ENCODE data around the gene SUGP1.

The SUGP1 gene

GRCh38 chr19:19338082-19338481 lies 17.8 kb upstream of the SUGP1 start:
- no peak for DNase-seq

DNA sequence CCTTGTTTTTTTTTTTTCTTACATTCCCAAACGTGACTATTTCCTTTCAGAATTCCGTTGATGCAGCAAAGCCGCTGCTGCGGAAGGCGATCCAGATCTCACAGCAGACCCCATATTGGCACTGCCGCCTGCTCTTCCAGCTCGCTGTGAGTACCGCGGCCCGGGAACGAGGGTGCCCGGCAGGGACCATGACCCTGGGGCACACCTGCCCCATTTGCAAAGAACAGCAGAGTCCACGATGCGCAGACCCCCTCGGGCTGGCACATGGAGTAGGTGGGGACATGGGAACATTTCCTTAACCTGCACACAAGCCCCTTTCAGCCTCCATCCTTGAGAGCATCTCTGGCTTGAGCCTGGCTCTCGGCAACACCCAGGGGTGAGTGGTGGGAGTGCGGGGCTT lies 16.8 kb upstream of the SUGP1 start:
- DNase-seq: no peak

DNA sequence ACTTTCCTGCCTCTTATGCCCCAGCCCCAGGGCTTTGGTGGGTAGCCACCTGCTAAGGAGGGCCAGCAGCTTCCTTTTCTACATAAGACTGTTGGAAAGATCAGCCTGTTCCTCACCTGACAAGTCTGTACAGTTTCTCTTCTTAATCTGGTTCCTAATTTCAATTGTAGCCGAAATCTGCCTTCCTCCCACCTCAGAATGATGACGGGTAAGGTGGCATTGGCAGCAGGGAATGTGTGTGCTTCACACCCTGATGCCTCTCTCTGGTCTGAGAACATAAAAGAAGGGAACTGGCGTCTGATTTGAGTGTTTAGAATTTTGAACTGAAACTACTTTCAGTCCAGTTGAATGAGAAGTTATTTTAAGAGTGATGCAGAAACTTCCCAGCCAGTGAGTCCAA lies 16.3 kb upstream of the SUGP1 start:
- no peak for DNase-seq

- DNase-seq: no peak
Measured at GRCh38 chr19:19335408-19336158, 15.3 kb upstream of the SUGP1 start.

- DNase-seq: no peak
Measured at GRCh38 chr19:19334989-19335344, 14.7 kb upstream of the SUGP1 start.

DNA sequence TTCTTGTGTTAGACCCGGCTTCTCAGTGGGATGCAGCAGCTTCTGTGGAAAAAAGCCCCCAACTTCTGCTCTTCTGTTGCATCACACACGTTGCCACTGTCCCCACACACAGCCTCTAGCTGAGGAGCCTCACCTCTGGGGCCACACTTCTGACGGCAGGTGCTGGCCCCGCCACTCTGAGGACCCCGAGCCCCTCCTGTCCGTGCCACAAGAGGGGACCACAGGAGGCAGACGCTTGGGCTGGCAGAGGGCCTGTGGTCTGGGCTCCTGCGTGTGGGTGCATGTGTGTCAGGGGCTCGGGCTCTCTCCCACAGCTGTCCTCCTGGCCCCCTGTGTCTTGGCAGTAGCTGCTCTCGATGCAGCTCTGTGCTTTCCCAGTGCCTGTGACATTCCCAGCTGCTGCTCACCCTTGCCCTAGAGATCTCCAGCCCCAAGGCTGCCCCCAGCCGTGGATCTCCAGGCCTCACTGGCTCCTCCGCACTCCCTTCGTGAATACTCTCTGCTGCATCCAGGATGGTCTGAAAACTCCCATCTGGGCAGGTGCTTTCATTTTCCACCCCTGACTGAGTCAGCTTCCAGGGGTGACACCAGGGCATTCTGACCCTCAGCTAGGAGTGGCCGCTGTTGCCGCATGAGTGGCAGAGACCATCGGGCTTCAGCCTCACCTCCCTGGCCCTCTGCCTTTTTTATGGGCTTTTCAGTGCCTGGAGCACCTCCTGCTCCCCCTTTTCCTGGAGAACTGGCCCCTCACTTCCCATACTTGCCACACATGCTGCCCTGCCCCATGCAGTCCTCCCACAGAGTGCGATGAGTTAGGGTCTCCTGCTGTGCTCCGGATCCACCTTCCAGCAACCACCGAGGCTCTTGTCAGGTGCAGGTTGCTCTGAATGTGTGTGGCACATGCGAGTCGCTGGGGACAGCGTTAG lies 14.0 kb upstream of the SUGP1 start:
- no peak for DNase-seq

GRCh38 chr19:19329126-19329525 lies 8.8 kb upstream of the SUGP1 start:
- DNase-seq: no peak

DNA sequence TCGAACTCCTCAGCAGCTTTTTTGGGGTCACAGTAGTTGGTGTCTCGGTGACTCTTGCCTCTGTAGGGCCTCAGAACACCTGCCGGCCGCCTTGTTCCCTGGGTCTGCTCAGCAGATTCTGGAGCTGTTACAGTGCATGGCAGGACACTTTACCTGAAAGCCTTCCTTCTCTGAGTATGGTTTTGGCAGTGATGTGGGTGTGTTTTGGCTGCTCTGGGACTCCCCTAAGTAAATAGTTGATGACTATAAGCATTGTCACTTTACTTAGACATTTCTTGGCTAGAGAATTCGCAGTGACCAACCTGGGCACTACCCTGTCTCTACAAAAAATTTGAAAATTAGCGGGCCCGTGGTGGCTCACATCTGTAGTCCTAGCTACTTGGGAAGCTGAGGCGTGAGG lies 7.4 kb upstream of the SUGP1 start:
- no peak for DNase-seq

DNA sequence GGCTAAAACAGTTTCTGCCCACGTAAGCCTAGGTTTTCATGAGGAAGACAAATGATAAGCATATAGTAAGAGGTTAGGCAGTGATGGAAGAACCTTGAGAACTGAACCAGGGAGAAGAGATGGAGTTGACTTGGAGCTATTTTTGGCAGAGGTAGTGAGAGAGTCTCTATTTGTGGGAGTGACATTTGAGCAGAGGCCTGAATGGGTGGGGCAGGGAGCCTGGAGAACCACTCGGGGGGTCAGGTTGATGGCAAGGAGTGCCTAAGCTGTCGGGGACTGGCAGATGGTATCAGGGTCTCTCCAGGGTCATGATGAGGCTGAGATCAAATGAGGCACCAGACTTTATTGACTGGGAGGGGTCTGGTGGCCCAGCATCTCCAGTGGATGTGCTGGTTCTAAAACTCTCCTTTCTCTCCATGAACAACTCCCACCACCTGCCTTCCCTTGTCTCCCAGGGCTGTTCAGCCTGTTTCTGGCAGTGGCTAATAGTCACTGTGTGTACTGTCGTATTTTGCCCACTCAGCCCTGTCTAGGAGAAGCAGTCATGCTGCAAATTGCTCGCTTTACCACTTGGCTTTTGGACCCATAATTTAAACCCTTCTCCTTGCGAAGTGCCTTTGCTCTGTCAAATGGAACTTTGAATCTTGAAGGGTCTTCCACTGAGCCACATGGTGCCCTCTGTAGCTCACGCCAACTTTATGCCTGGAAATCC lies 3.9 kb upstream of the SUGP1 start:
- no peak for DNase-seq

GRCh38 chr19:19321141-19321577 lies 850 bp upstream of the SUGP1 start:
- DNase-seq: no peak

DNA sequence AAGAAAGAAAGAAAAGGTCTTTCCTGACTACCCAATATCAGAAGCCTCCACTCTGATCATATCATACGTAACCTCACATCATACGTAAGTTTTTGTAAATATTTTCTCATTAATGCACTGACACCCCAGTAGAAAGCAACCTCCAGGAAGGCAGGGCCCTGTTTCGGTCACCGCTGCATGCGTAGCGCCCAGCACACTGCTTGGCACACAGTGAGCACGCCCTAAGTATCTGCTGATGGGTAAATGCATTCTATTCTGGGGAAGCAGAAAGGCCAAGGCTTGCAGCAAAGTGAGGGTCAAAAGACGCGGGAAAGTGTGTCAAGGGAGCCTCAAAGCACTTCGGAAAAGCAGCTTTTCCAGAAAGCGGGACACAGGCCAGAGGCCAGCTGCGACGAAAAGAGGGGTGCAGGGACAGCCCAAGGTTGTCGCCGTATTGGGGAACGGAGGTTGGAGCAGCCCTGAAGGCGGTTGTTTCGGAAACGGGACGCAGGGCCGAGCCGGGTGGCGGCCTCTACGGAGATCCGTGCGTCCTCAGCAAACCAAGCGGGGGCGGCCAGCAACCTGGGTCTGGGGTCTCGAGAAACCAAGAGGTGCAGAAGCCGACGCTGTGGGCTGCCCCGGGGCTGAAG lies 463 bp downstream of the SUGP1 start:
- DNase-seq: no peak

GRCh38 chr19:19316082-19316481 lies 4.2 kb downstream of the SUGP1 start:
- DNase-seq: no peak

DNA sequence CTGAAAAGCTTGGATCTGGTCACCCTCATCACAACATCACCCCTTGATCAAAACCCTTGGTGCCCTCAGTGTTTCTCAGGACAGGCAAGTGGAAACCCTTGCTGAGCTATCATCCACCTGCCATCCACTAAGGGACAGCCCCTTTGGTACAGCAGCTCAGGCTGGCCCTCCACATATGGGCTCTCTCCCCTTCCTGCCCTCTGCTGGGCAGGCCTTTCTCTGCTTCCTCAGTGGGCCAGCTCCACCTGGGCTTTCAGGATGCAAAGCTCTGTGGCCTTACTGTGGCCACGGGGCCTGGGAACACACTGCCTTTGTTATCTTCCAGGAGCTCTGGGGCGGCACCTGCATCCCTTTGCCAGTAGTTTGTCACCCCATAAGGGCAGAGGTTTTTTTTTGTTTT lies 4.9 kb downstream of the SUGP1 start:
- no peak for DNase-seq

DNA sequence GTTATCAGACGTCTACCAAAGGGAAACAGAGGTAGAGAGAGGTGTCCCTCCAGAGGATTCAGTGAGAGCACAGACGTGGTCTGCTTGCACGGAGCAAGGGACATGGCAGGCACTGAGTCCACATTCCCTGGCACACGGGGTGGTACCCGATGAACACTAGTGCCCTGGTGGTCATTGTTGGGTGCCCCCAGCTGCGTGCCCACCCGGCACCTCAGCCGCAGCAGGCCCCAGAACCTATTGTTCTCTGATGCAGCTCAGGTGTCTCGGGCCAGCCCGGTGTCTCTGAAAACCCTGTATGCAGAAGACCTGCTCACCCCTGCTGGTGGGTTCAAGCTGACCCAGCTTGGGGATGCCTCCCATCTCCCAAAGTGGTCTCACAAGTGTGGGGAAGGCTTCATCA lies 11.9 kb downstream of the SUGP1 start:
- DNase-seq: no peak

- DNase-seq: no peak
Measured at GRCh38 chr19:19306191-19306590, 14.1 kb downstream of the SUGP1 start.

GRCh38 chr19:19305696-19306095 lies 14.6 kb downstream of the SUGP1 start:
- no peak for DNase-seq

DNA sequence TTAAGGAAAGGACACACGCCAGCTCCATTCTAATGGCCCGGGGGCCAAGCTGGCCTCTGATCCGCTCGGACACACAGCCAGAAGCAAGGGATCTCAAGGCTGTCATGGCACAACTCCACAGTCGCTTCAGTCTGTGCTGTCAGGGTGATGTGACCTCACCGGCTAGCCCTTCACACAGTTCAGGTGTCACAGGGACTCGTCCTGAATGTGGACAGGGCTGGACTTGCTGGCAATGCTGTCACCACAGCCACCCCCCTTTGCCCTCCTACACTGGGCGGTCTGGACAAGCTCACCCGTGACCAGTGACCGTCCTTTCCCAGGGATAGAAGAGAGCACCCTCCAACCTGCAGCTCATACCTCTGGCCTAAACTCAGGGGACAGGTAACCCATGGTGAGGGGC lies 15.2 kb downstream of the SUGP1 start:
- no peak for DNase-seq

GRCh38 chr19:19304186-19304965 lies 15.9 kb downstream of the SUGP1 start:
- DNase-seq: no peak

DNA sequence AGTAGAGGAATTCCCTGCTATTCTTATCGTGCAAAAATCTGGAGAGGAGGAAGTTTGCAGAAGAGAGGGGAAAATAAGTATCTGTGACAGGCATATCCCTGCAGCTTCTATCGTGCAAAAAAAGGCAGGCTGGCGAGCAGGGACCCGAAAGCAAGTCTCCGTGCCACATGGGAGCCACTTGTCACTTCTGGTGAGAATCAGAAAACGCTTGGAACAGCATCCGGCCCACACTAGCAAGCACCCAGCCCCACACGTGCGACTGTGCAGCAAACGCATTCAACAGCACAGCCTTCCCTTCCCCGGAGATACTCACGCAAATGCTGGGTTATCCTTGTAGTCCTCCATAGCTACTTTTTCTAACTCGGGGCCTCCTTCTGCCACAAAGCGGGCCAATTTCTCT lies 16.9 kb downstream of the SUGP1 start:
- DNase-seq: no peak

DNA sequence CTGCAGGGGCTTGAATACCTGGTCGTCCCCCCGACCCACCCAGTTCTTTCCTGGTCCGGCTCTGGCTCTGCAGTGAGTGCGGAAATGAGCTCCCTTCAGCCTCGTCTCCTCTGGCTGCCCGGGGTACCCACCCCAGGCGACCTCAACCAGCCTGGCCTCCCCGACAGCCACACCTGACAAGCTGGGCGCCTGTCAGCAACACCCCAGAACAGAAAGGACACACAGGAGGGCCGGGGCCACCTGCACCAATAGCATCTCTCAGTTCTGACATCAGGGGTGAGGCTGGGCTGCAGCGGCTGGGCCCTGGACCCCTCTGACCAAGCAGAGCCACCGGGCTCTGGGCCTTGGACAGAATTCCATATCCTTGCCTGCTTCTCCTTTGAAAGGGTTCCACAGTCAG lies 19.7 kb downstream of the SUGP1 start:
- no peak for DNase-seq

GRCh38 chr19:19297759-19298158 lies 22.6 kb downstream of the SUGP1 start:
- DNase-seq: no peak

- no peak for DNase-seq
Measured at GRCh38 chr19:19296953-19297689, 23.2 kb downstream of the SUGP1 start.
